ENCODE data around the gene SHOC1.
A peak's percentile ranks its signal among the peaks of the same experiment; 100 is the strongest.

Gene SHOC1

DNA sequence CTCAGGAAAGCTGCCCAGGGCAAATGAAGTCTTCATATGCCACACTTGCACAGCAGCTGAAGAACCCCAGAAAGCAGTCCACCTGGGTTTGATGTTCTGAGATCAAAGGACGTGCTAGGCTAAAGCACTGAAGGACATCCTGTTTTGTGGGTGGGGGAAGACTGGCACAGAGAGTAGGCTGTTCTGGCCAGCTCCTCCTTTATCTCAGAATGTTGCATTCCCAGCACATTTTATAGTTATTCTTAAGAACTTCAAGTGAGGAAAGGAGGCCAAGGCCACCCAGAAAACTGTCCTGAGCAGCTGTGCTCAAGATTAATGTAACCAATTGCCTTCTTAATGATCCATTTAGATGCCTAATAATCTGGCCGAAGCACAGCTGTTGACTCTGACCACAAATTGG lies 10.9 kb downstream of the SHOC1 start:
- no peaks in the 10 kb centered on the region for H3K9me3 ChIP-seq (ENCODE audit: control insufficient read depth, low read length)
- DNase-seq = no peak
- no peak overlapping the region for H3K27ac ChIP-seq (ENCODE audit: insufficient read depth, low read length, poor library complexity, severe bottlenecking)
- no peaks in the 10 kb centered on the region for H3K4me1 ChIP-seq (ENCODE audit: control insufficient read depth, insufficient read depth, low read length, poor library complexity, severe bottlenecking)
- no peaks in the 10 kb centered on the region for H3K27me3 ChIP-seq (replicated peaks; ENCODE audit: control insufficient read depth, insufficient read depth, low read length, poor library complexity, severe bottlenecking)
- H3K36me3 ChIP-seq (ENCODE audit: control insufficient read depth, insufficient read depth, low read length) = no peaks in the 10 kb centered on the region
- no peak overlapping the region for H3K4me3 ChIP-seq (ENCODE audit: insufficient read depth, low read depth, low read length, poor library complexity, severe bottlenecking)

DNA sequence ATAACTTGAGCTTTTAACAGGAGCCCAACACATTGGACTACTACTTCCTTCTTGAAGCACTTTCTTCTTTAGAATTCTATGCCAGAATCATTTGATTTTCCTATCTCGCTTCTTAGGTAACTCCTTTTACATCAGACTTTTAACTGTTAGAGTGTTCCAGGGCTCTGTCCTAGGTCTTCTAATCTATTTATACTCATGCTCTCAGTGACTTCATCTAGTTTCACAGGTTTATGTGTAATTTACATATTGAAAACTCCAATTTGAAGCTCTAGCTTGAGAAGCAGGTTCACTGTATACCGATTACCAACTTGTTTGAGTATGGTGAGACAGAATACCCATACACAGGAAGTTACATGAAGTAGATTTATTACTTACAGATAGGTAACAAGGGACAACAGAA lies 11.3 kb downstream of the SHOC1 start:
- Histone ChIP-seq H3K36me3 (ENCODE audit: control insufficient read depth, insufficient read depth, low read length) (no peaks in the 10 kb centered on the region), H3K27ac (ENCODE audit: insufficient read depth, low read length, poor library complexity, severe bottlenecking) (no peak overlapping the region)
- DNase-seq = no peak

DNA sequence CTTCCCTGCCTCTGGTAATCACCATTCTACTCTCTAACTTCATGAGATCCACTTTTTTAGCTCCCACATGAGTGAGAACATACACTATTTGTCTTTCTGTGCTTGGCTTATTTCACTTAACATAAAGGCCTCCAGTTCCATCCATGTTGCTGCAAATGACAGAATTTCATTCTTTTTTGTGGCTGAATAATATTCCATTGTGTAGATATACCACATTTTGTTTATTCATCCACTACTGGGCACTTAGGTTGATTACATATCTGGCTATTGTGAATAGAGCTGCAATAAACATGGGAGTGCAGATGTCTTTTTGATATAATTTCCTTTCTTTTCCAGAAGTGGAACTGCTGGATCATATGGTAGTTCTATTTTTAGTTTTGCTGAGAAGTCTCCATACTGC lies 28.7 kb downstream of the SHOC1 start:
- no peaks in the 10 kb centered on the region for H3K36me3 ChIP-seq (ENCODE audit: control insufficient read depth, insufficient read depth, low read length)
- no peaks in the 10 kb centered on the region for H3K27me3 ChIP-seq (replicated peaks; ENCODE audit: control insufficient read depth, insufficient read depth, low read length, poor library complexity, severe bottlenecking)
- no peak overlapping the region for H3K4me3 ChIP-seq (ENCODE audit: insufficient read depth, low read depth, low read length, poor library complexity, severe bottlenecking)
- no peaks in the 10 kb centered on the region for H3K4me1 ChIP-seq (ENCODE audit: control insufficient read depth, insufficient read depth, low read length, poor library complexity, severe bottlenecking)
- H3K27ac ChIP-seq (ENCODE audit: insufficient read depth, low read length, poor library complexity, severe bottlenecking) = no peak overlapping the region
- no peaks in the 10 kb centered on the region for H3K9me3 ChIP-seq (ENCODE audit: control insufficient read depth, low read length)
- no peak for DNase-seq

More for the DNA sequence above, 11.3 kb downstream of the SHOC1 start:
- Histone ChIP-seq H3K4me1 (ENCODE audit: control insufficient read depth, insufficient read depth, low read length, poor library complexity, severe bottlenecking) (no peaks in the 10 kb centered on the region), H3K27me3 (replicated peaks; ENCODE audit: control insufficient read depth, insufficient read depth, low read length, poor library complexity, severe bottlenecking) (no peaks in the 10 kb centered on the region), H3K9me3 (ENCODE audit: control insufficient read depth, low read length) (no peaks in the 10 kb centered on the region), H3K4me3 (ENCODE audit: insufficient read depth, low read depth, low read length, poor library complexity, severe bottlenecking) (no peak overlapping the region)

DNA sequence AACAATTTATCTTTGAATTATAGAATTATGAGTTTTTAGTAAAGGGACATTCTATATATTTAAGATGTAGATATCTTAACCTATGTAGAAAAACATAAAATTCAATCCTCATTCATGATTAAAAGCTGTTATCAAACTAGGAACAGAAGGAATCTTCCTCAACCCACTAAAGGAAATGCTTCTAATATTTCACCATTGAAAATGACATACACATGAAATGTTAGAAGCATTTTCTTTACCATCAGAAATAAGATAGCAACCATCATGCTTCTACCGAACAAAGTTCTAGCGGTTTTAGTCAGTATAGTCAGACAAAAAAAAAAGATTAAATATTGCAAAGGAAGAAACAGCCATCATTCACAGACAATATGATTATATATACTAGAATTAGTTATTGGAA lies 32.2 kb downstream of the SHOC1 start:
- H3K4me1 ChIP-seq (ENCODE audit: control insufficient read depth, insufficient read depth, low read length, poor library complexity, severe bottlenecking) = no peaks in the 10 kb centered on the region
- DNase-seq = no peak

DNA sequence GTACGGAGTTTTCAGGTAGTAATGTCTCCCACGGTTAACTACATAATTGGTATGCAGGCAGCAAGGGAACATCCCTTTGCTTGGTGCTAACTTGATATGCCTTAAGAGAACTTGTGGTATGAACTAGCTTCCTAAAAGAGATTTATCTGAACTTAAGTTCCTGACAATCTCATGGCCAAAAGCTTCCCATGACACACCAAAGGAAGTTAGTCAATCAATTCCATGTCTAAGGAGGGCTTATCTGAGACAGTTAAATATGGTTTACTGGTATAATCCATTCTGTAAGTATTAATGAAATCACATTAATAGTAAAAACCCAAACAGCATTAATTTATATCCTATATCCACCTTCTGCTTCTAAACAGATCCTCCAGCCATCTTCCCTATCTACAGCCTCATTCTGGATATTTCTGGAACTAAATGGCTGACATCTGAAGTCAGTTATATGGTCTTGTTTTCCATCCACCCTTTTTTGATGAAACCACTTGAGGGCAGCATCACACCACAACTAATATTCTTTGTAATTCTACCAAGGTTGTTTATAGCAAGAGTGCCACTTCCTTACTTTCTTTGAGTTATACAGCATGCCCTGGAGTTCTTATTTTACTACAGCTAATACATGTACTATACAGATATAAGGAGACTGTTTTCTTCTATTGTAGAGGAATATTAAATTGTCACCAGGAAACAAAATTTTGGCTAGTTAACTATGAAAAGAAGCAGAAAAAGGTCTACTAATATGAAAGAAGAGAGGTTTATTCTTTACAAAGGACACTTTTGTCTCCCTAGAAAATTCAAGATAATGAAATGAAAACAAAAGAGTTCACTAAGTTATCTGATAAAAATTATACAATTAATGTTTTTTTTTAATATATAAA lies 34.7 kb downstream of the SHOC1 start:
- no peak overlapping the region for H3K4me3 ChIP-seq (ENCODE audit: insufficient read depth, low read depth, low read length, poor library complexity, severe bottlenecking)
- no peaks in the 10 kb centered on the region for H3K4me1 ChIP-seq (ENCODE audit: control insufficient read depth, insufficient read depth, low read length, poor library complexity, severe bottlenecking)
- H3K36me3 ChIP-seq (ENCODE audit: control insufficient read depth, insufficient read depth, low read length) = no peaks in the 10 kb centered on the region
- peak in 2 of 3 donors; percentile 3 to 25 for DNase-seq
- no peaks in the 10 kb centered on the region for H3K27me3 ChIP-seq (replicated peaks; ENCODE audit: control insufficient read depth, insufficient read depth, low read length, poor library complexity, severe bottlenecking)
- no peaks in the 10 kb centered on the region for H3K9me3 ChIP-seq (ENCODE audit: control insufficient read depth, low read length)
- H3K27ac ChIP-seq (ENCODE audit: insufficient read depth, low read length, poor library complexity, severe bottlenecking) = no peak overlapping the region

More for the DNA sequence above, 32.2 kb downstream of the SHOC1 start:
- Histone ChIP-seq H3K9me3 (ENCODE audit: control insufficient read depth, low read length) (no peaks in the 10 kb centered on the region), H3K36me3 (ENCODE audit: control insufficient read depth, insufficient read depth, low read length) (no peaks in the 10 kb centered on the region), H3K27ac (ENCODE audit: insufficient read depth, low read length, poor library complexity, severe bottlenecking) (no peak overlapping the region), H3K4me3 (ENCODE audit: insufficient read depth, low read depth, low read length, poor library complexity, severe bottlenecking) (no peak overlapping the region), H3K27me3 (replicated peaks; ENCODE audit: control insufficient read depth, insufficient read depth, low read length, poor library complexity, severe bottlenecking) (no peaks in the 10 kb centered on the region)

DNA sequence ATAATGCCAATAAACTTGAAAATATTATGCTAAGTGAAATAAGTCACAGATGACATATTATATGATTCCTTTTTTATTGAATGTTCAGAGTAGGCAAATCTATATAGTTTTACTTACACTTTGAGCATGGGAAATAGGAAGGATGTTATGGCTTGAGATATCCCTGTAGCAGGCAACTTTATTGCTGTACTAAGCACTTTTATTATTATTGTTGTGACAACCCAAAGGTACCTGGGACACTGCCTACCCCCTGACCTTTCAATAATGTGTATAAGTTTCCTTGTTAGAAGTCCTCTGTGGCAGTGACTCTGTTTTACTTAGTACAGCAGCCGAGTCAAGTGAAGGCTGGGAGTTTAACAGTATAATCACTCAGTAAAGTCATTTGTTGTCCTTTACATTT lies 39.9 kb downstream of the SHOC1 start:
- Histone ChIP-seq H3K36me3 (ENCODE audit: control insufficient read depth, insufficient read depth, low read length) (no peaks in the 10 kb centered on the region), H3K4me1 (ENCODE audit: control insufficient read depth, insufficient read depth, low read length, poor library complexity, severe bottlenecking) (no peaks in the 10 kb centered on the region), H3K27ac (ENCODE audit: insufficient read depth, low read length, poor library complexity, severe bottlenecking) (no peak overlapping the region), H3K27me3 (replicated peaks; ENCODE audit: control insufficient read depth, insufficient read depth, low read length, poor library complexity, severe bottlenecking) (no peaks in the 10 kb centered on the region), H3K9me3 (ENCODE audit: control insufficient read depth, low read length) (no peaks in the 10 kb centered on the region), H3K4me3 (ENCODE audit: insufficient read depth, low read depth, low read length, poor library complexity, severe bottlenecking) (no peak overlapping the region)
- no peak for DNase-seq

DNA sequence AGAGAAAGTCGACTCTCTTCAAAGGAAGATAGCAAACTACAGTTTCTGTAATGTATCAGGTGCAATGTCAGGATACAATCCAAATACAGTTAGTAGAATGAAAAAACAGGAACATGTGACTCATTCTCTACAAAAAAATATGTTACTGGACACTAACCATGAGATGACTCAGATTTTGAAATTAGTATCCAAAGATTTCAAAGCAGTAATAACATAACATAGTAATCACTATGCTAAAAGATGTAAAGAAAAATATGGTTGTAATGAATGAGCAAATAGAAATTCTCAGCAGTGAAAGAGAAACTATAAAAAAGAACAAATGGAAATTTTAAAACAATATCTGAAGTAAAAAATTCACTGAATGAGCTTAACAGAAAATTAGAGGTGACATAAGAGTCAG lies 42.3 kb downstream of the SHOC1 start:
- Histone ChIP-seq H3K4me3 (ENCODE audit: insufficient read depth, low read depth, low read length, poor library complexity, severe bottlenecking) (no peak overlapping the region), H3K36me3 (ENCODE audit: control insufficient read depth, insufficient read depth, low read length) (no peaks in the 10 kb centered on the region), H3K27me3 (replicated peaks; ENCODE audit: control insufficient read depth, insufficient read depth, low read length, poor library complexity, severe bottlenecking) (no peaks in the 10 kb centered on the region), H3K27ac (ENCODE audit: insufficient read depth, low read length, poor library complexity, severe bottlenecking) (no peak overlapping the region), H3K4me1 (ENCODE audit: control insufficient read depth, insufficient read depth, low read length, poor library complexity, severe bottlenecking) (no peaks in the 10 kb centered on the region), H3K9me3 (ENCODE audit: control insufficient read depth, low read length) (no peaks in the 10 kb centered on the region)
- DNase-seq = no peak
